ENCODE measurements around the gene KRT35. TPM values are rescaled to one million over a fixed set of nuclear protein-coding genes. Genes with fewer than 3 reads are reported as not detected.

KRT35 gene
- total and polyA plus RNA-seq, 2 donors (not counting 1 experiment from before 2014, with no cell fraction given), result not detected

- Histone ChIP-seq H3K79me2 (ENCODE audit: control insufficient read depth, insufficient read depth, low read length) (no peaks in the 10 kb centered on the region), H3K4me1 (ENCODE audit: control insufficient read depth, extremely low read depth, insufficient read depth, low read length) (peaks cover 2% of the 10 kb centered on the region), H2AFZ (ENCODE audit: low read length) (no peak overlapping the region), H4K20me1 (ENCODE audit: control insufficient read depth, extremely low read depth, insufficient read depth, low read length) (no peaks in the 10 kb centered on the region), H3K9ac (ENCODE audit: insufficient read depth, low read length) (no peak overlapping the region), H3K9me3 (ENCODE audit: control insufficient read depth, insufficient read depth, low read depth, low read length) (no peaks in the 10 kb centered on the region), H3K4me2 (ENCODE audit: extremely low read depth, insufficient read depth, low read length) (no peak overlapping the region), H3K27ac (ENCODE audit: insufficient read depth, low read length) (no peak overlapping the region), H3K36me3 (ENCODE audit: control insufficient read depth, insufficient read depth, low read length) (no peaks in the 10 kb centered on the region), H3K27me3 (ENCODE audit: control insufficient read depth, insufficient read depth, low read length) (peaks cover 4% of the 10 kb centered on the region), H3K4me3 (replicated peaks in 1 of 4; ENCODE audit: control extremely low read depth in 1 of 4, insufficient read depth in 1 of 4, low read depth in 3 of 4, low read length in 4 of 4) (no peak overlapping the region)
- TF ChIP-seq EZH2 (IDR thresholded peaks at IDR 0.05; ENCODE audit: low read length, missing control alignments) (no peak), CTCF (conservative IDR thresholded peaks at IDR 0.05 in 1 of 2, IDR thresholded peaks at IDR 0.05 in 1 of 2; ENCODE audit: low read depth in 1 of 2, low read length in 2 of 2) (no peak)
- no peak for DNase-seq (ENCODE audit: low read depth in 2 of 2)
Measured at GRCh38 chr17:41444640-41445039, 36.3 kb downstream of the KRT35 start.

GRCh38 chr17:41444186-41444585 lies 36.8 kb downstream of the KRT35 start:
- no peaks in the 10 kb centered on the region for H3K36me3 ChIP-seq (ENCODE audit: control insufficient read depth, insufficient read depth, low read length)
- DNase-seq (ENCODE audit: low read depth in 2 of 2), result no peak
- no peak overlapping the region for H3K4me3 ChIP-seq (replicated peaks in 1 of 4; ENCODE audit: control extremely low read depth in 1 of 4, insufficient read depth in 1 of 4, low read depth in 3 of 4, low read length in 4 of 4)
- TF ChIP-seq CTCF (conservative IDR thresholded peaks at IDR 0.05 in 1 of 2, IDR thresholded peaks at IDR 0.05 in 1 of 2; ENCODE audit: low read depth in 1 of 2, low read length in 2 of 2) (no peak), EZH2 (IDR thresholded peaks at IDR 0.05; ENCODE audit: low read length, missing control alignments) (no peak)
- H3K27me3 ChIP-seq (ENCODE audit: control insufficient read depth, insufficient read depth, low read length), result peaks cover 4% of the 10 kb centered on the region
- H3K27ac ChIP-seq (ENCODE audit: insufficient read depth, low read length), result no peak overlapping the region
- no peak overlapping the region for H2AFZ ChIP-seq (ENCODE audit: low read length)
- no peak overlapping the region for H3K9ac ChIP-seq (ENCODE audit: insufficient read depth, low read length)
- peaks cover 2% of the 10 kb centered on the region for H3K4me1 ChIP-seq (ENCODE audit: control insufficient read depth, extremely low read depth, insufficient read depth, low read length)
- H4K20me1 ChIP-seq (ENCODE audit: control insufficient read depth, extremely low read depth, insufficient read depth, low read length), result no peaks in the 10 kb centered on the region
- H3K9me3 ChIP-seq (ENCODE audit: control insufficient read depth, insufficient read depth, low read depth, low read length), result no peaks in the 10 kb centered on the region
- H3K4me2 ChIP-seq (ENCODE audit: extremely low read depth, insufficient read depth, low read length), result no peak overlapping the region
- H3K79me2 ChIP-seq (ENCODE audit: control insufficient read depth, insufficient read depth, low read length), result no peaks in the 10 kb centered on the region

- Histone ChIP-seq H4K20me1 (ENCODE audit: control insufficient read depth, extremely low read depth, insufficient read depth, low read length) (no peaks in the 10 kb centered on the region), H3K27ac (ENCODE audit: insufficient read depth, low read length) (no peak overlapping the region), H3K4me2 (ENCODE audit: extremely low read depth, insufficient read depth, low read length) (no peak overlapping the region), H3K4me3 (replicated peaks in 1 of 4; ENCODE audit: control extremely low read depth in 1 of 4, insufficient read depth in 1 of 4, low read depth in 3 of 4, low read length in 4 of 4) (no peak overlapping the region), H3K36me3 (ENCODE audit: control insufficient read depth, insufficient read depth, low read length) (no peaks in the 10 kb centered on the region), H3K4me1 (ENCODE audit: control insufficient read depth, extremely low read depth, insufficient read depth, low read length) (peaks cover 2% of the 10 kb centered on the region), H3K9me3 (ENCODE audit: control insufficient read depth, insufficient read depth, low read depth, low read length) (no peaks in the 10 kb centered on the region), H3K79me2 (ENCODE audit: control insufficient read depth, insufficient read depth, low read length) (no peaks in the 10 kb centered on the region), H3K9ac (ENCODE audit: insufficient read depth, low read length) (no peak overlapping the region), H2AFZ (ENCODE audit: low read length) (no peak overlapping the region), H3K27me3 (ENCODE audit: control insufficient read depth, insufficient read depth, low read length) (peaks cover 2% of the 10 kb centered on the region)
- DNase-seq (ENCODE audit: low read depth in 2 of 2), result peak in 1 of 2 donors; percentile 80
- TF ChIP-seq EZH2 (IDR thresholded peaks at IDR 0.05; ENCODE audit: low read length, missing control alignments), result no peak
- TF ChIP-seq CTCF (conservative IDR thresholded peaks at IDR 0.05 in 1 of 2, IDR thresholded peaks at IDR 0.05 in 1 of 2; ENCODE audit: low read depth in 1 of 2, low read length in 2 of 2), result no peak
Measured at GRCh38 chr17:41442739-41443138, 38.2 kb downstream of the KRT35 start.
